Epithelial cell of proximal tubule (primary cell): Measurements from ENCODE around the gene SPRR2A. TPM values are rescaled to one million over a fixed set of nuclear protein-coding genes. Genes with fewer than 3 reads are reported as not detected.

Source experiments
- DNase-seq: peaks from one replicate; pipeline ENCODE4 v3.0.0-alpha.2; 2011; ENCODE audit warnings: low read depth
- H3K4me3 ChIP-seq: 2 replicates; pipeline ENCODE4 v1.5.1; 2011; ENCODE audit warnings: low read depth, mild to moderate bottlenecking, low read length
- CTCF ChIP-seq: conservative IDR thresholded peaks from 2 replicates; pipeline ENCODE4 v1.5.1; 2012; ENCODE audit warnings: low read depth, mild to moderate bottlenecking, low read length
- total RNA-seq: library from RNA; depleted of rRNA; stranded (reverse); fragments of >200 nt; gene quantifications from 2 replicates; pipeline ENCODE4 v1.2.3, GENCODE V29; 2015

Gene SPRR2A
- 0.92 and 1.8 TPM in 2 replicates for total RNA-seq

GRCh38 chr1:153057375-153057774 is at the start of gene SPRR2A:
TSS of gene SPRR2A (minus strand) at chr1:153057512. CDS start at chr1:153056735, 777 bp downstream.
- no peak within 1 kb of the TSS for H3K4me3 ChIP-seq
- TF ChIP-seq CTCF: no peak
- DNase-seq: no peak

- H3K4me3 ChIP-seq: no peak overlapping the region
- TF ChIP-seq CTCF: no peak
- DNase-seq: no peak
Observed at GRCh38 chr1:153100245-153100644, 42.9 kb upstream of the SPRR2A start.

- H3K4me3 ChIP-seq: no peak overlapping the region
- no peak for DNase-seq
- TF ChIP-seq CTCF: no peak
Observed at GRCh38 chr1:153099461-153100045, 42.2 kb upstream of the SPRR2A start.

GRCh38 chr1:153095764-153096163 is 38.5 kb upstream of the SPRR2A start:
- no peak for TF ChIP-seq CTCF
- H3K4me3 ChIP-seq: no peak overlapping the region
- DNase-seq: no peak

- TF ChIP-seq CTCF: no peak
- DNase-seq: no peak
- H3K4me3 ChIP-seq: no peak within 1 kb of the TSS
Observed at GRCh38 chr1:153094426-153094825, 37.1 kb upstream of the SPRR2A start, which contains the start of gene SPRR2E. TSS of gene SPRR2E (minus strand) at chr1:153094526. CDS start at chr1:153093751, 775 bp downstream.

- DNase-seq: no peak
- H3K4me3 ChIP-seq: no peak overlapping the region
- no peak for TF ChIP-seq CTCF
Observed at GRCh38 chr1:153087652-153088051, 30.3 kb upstream of the SPRR2A start.

GRCh38 chr1:153081736-153082135 is 24.4 kb upstream of the SPRR2A start:
- H3K4me3 ChIP-seq: no peak overlapping the region
- DNase-seq: no peak
- no peak for TF ChIP-seq CTCF
